HCT116 (cell line): ENCODE results near the gene SAMD14. TPM values are rescaled to one million over a fixed set of nuclear protein-coding genes. Genes with fewer than 3 reads are reported as not detected.
A peak's percentile ranks its signal among the peaks of the same experiment; 100 is the strongest.

Experiments used
- ATAC-seq: fragments of 200-7000 bp; cut with Tn5 transposase; 2 replicates; pipeline ENCODE4 v1.9.1; 2020; ENCODE audit warnings: mild to moderate bottlenecking, moderate library complexity
- BruUV-seq: library from RNA; stranded (reverse); fragments of 400-500 nt; replicated peaks from 2 replicates; lab custom pipeline; 2021; lab: Mats Ljungman, UMichigan
- CTCF ChIA-PET: fragments of 300-600 bp; sonication (Branson Sonifier 250); formaldehyde crosslinking; loops from one replicate; lab custom pipeline; 2021; ENCODE audit warnings: antibody characterized with exemption; lab: Charles Lee
- POLR2A ChIA-PET: fragments of 300-600, 350-600 bp; sonication (Branson Sonifier 250); formaldehyde crosslinking; loops from one replicate; lab custom pipeline; 2021; ENCODE audit warnings: antibody characterized with exemption; lab: Charles Lee
- RAD21 ChIA-PET, 2 experiments: fragments of 300-600 bp; sonication (Branson Sonifier 250); formaldehyde crosslinking; loops; one replicate each; lab custom pipeline; 2023; ENCODE audit warnings: low total read pairs in 2 of 2; ENCODE audit not compliant: uncharacterized antibody in 2 of 2, unreplicated experiment in 2 of 2, low non-redundant PET in 1 of 2; lab: Charles Lee
- DNase-seq: peaks from one replicate; pipeline ENCODE4 v3.0.0-alpha.2; 2010; ENCODE audit warnings: low read depth, low spot score
- H2AFZ ChIP-seq: fragments of 200-600 bp; shearing (Covaris generic), sonication (generic); 2 replicates; pipeline ENCODE4 v1.6.1; 2017; ENCODE audit warnings: low read depth, mixed run types, mixed read lengths, antibody characterized with exemption, low read length; ENCODE audit not compliant: poor library complexity, severe bottlenecking
- H3K27ac ChIP-seq: 2 replicates; pipeline ENCODE4 v1.5.1; 2012; ENCODE audit warnings: low read depth, low read length
- H3K27me3 ChIP-seq: fragments of 200-600 bp; sonication (generic); 2 replicates; pipeline ENCODE4 v1.6.1; 2016; ENCODE audit warnings: mixed run types, low read length, mixed read lengths; ENCODE audit not compliant: insufficient read depth
- H3K36me3 ChIP-seq, 2 experiments: fragments of 200-500 bp in 1 of 2; fragments of 200-600 bp in 1 of 2; sonication (Bioruptor generic) in 1 of 2; sonication (generic) in 1 of 2; 2 replicates each; pipeline versions ENCODE4 v1.5.1 to v1.6.1; 2014 to 2016; ENCODE audit warnings: low read length in 2 of 2, inconsistent platforms in 1 of 2, mixed read lengths in 1 of 2, mixed run types in 1 of 2; ENCODE audit not compliant: insufficient read depth in 2 of 2, control insufficient read depth in 1 of 2
- H3K4me1 ChIP-seq, 2 experiments: fragments of 200-600 bp in 1 of 2; sonication (generic) in 1 of 2; 2 replicates each; pipeline versions ENCODE4 v1.5.1 to v1.6.1; 2012 to 2017; ENCODE audit warnings: low read length in 2 of 2, inconsistent platforms in 1 of 2, mild to moderate bottlenecking in 1 of 2, mixed read lengths in 1 of 2, mixed run types in 1 of 2, moderate library complexity in 1 of 2; ENCODE audit not compliant: insufficient read depth in 2 of 2, control insufficient read depth in 1 of 2
- H3K4me2 ChIP-seq: fragments of 200-600 bp; sonication (generic); 2 replicates; pipeline ENCODE4 v1.6.1; 2017; ENCODE audit warnings: mixed run types, low read length, mixed read lengths
- H3K4me3 ChIP-seq, 2 experiments: fragments of 200-600 bp in 1 of 2; sonication (generic) in 1 of 2; replicated peaks in 1 of 2; 2 replicates each; pipeline ENCODE4 v1.5.1; 2011 to 2016; ENCODE audit warnings: low read length in 2 of 2, control low read depth in 1 of 2, low read depth in 1 of 2, mild to moderate bottlenecking in 1 of 2, mixed read lengths in 1 of 2, mixed run types in 1 of 2
- H3K79me2 ChIP-seq: fragments of 200-600 bp; sonication (generic); 2 replicates; pipeline ENCODE4 v1.6.1; 2017; ENCODE audit warnings: mild to moderate bottlenecking, mixed run types, low read length, moderate library complexity, mixed read lengths; ENCODE audit not compliant: insufficient read depth
- H3K9ac ChIP-seq: fragments of 200-600 bp; sonication (generic); 2 replicates; pipeline ENCODE4 v1.6.1; 2016; ENCODE audit warnings: low read length, mixed read lengths
- H3K9me2 ChIP-seq: fragments of 200-600 bp; sonication (generic), shearing (Covaris generic); 2 replicates; pipeline ENCODE4 v1.6.1; 2017; ENCODE audit warnings: mixed run types, mild to moderate bottlenecking, moderate library complexity; ENCODE audit not compliant: insufficient read depth
- H3K9me3 ChIP-seq, 2 experiments: fragments of 200-500 bp in 1 of 2; fragments of 200-600 bp in 1 of 2; sonication (Bioruptor generic) in 1 of 2; sonication (generic) in 1 of 2; 2 replicates each; pipeline ENCODE4 v1.6.1; 2014 to 2017; ENCODE audit warnings: low read length in 2 of 2, mixed read lengths in 2 of 2, inconsistent platforms in 1 of 2, low read depth in 1 of 2, mild to moderate bottlenecking in 1 of 2, mixed run types in 1 of 2, moderate library complexity in 1 of 2; ENCODE audit not compliant: control insufficient read depth in 1 of 2, insufficient read depth in 1 of 2
- H4K20me1 ChIP-seq: fragments of 200-600 bp; sonication (generic), shearing (Covaris generic); 2 replicates; pipeline ENCODE4 v1.6.1; 2017; ENCODE audit warnings: mixed run types, mild to moderate bottlenecking, moderate library complexity; ENCODE audit not compliant: insufficient read depth
- ATF3 ChIP-seq: IDR thresholded peaks from 2 replicates; pipeline ENCODE4 v1.6.1; 2012
- CBX3 ChIP-seq: IDR thresholded peaks from 2 replicates; pipeline ENCODE4 v1.6.1; 2012; ENCODE audit warnings: low read depth
- EZH2 ChIP-seq: fragments of 200-600 bp; sonication (generic); IDR thresholded peaks from 2 replicates; pipeline ENCODE4 v1.6.1; 2017; ENCODE audit warnings: antibody characterized with exemption, mixed run types
- EZH2phosphoT487 ChIP-seq: fragments of 200-600 bp; IDR thresholded peaks from 2 replicates; pipeline ENCODE4 v1.6.1; 2018; ENCODE audit warnings: antibody characterized with exemption, borderline replicate concordance
- POLR2AphosphoS5 ChIP-seq: IDR thresholded peaks from 2 replicates; pipeline ENCODE4 v1.6.1; 2011; ENCODE audit warnings: mild to moderate bottlenecking, low read depth, low read length, moderate library complexity
- YY1 ChIP-seq: IDR thresholded peaks from 2 replicates; pipeline ENCODE4 v1.6.1; 2011; ENCODE audit warnings: low read length, low read depth, moderate library complexity, mild to moderate bottlenecking; ENCODE audit not compliant: insufficient replicate concordance; ENCODE audit errors: extremely low read depth
- intact Hi-C: fragments of 100-400 bp; cut with micrococcal nuclease; formaldehyde crosslinking; loops from 2 replicates; pipeline ENCODE4 v1.10.0; 2022
- total RNA-seq: library from RNA; stranded (reverse); gene quantifications from one replicate; pipeline ENCODE4 v1.2.1, GENCODE V29; 2021; ENCODE audit not compliant: unreplicated experiment

Gene SAMD14
- total RNA-seq, 1 experiment from 2014 or later: 1.5 TPM

- ChIA-PET RAD21 (no interaction called here), POLR2A (no interaction called here), CTCF (no interaction called here)
- TF ChIP-seq EZH2phosphoT487 (no peak), CBX3 (no peak), YY1 (no peak), ATF3 (no peak)
- Histone ChIP-seq H3K9me2 (no peaks in the 10 kb centered on the region), H3K4me2 (no peak overlapping the region), H3K9me3 (no peaks in the 10 kb centered on the region), H3K9ac (no peak overlapping the region), H3K79me2 (peaks cover 67% of the 10 kb centered on the region), H3K36me3 (peaks cover 79 to 91% of the 10 kb centered on the region in 2 experiments), H3K27me3 (no peaks in the 10 kb centered on the region), H3K4me3 (no peak overlapping the region), H3K4me1 (peaks cover 5 to 10% of the 10 kb centered on the region in 2 experiments), H3K27ac (no peak overlapping the region), H4K20me1 (no peaks in the 10 kb centered on the region), H2AFZ (no peak overlapping the region)
- no peak for ATAC-seq
- BruUV-seq: no TSS peak
- no peak for DNase-seq
- intact Hi-C loops: no loop called here
Measured at GRCh38 chr17:50071692-50072091, 58.3 kb downstream of the SAMD14 start.

GRCh38 chr17:50070908-50071680, 58.9 kb downstream of the SAMD14 start:
- Histone ChIP-seq H3K9me3 (no peaks in the 10 kb centered on the region), H3K4me2 (no peak overlapping the region), H3K27ac (no peak overlapping the region), H3K9ac (no peak overlapping the region), H2AFZ (no peak overlapping the region), H3K4me3 (no peak overlapping the region), H4K20me1 (no peaks in the 10 kb centered on the region), H3K4me1 (peaks cover 11 to 16% of the 10 kb centered on the region in 2 experiments), H3K36me3 (peaks cover 78 to 91% of the 10 kb centered on the region in 2 experiments), H3K27me3 (no peaks in the 10 kb centered on the region), H3K79me2 (peaks cover 73% of the 10 kb centered on the region), H3K9me2 (no peaks in the 10 kb centered on the region)
- RAD21 ChIA-PET: no interaction called here
- POLR2A ChIA-PET: no interaction called here
- CTCF ChIA-PET: no interaction called here
- peak; percentile 50 for TF ChIP-seq POLR2AphosphoS5
- TF ChIP-seq EZH2: no peak
- TF ChIP-seq YY1: no peak
- DNase-seq (no peak), ATAC-seq (no peak)
- intact Hi-C loops: no loop called here
- no TSS peak for BruUV-seq
